ENCODE measurements around the gene SLC10A1. TPM values are rescaled to one million over a fixed set of nuclear protein-coding genes. Genes with fewer than 3 reads are reported as not detected.

Gene SLC10A1
- total and polyA plus RNA-seq, 2 experiments from 2014 or later: not detected

- Histone ChIP-seq H3K4me2 (ENCODE audit: unreplicated experiment) (no peak overlapping the region), H3K9me2 (ENCODE audit: insufficient read depth) (no peaks in the 10 kb centered on the region), H3K9me3 (ENCODE audit: low read depth) (no peaks in the 10 kb centered on the region), H3K79me2 (ENCODE audit: insufficient read depth) (no peaks in the 10 kb centered on the region), H3K4me1 (ENCODE audit: insufficient read depth) (no peaks in the 10 kb centered on the region), H4K20me1 (ENCODE audit: insufficient read depth) (no peaks in the 10 kb centered on the region), H3F3A (ENCODE audit: insufficient read depth) (no peaks in the 10 kb centered on the region), H3K4me3 (no peak overlapping the region), H3K36me3 (ENCODE audit: low read depth) (no peaks in the 10 kb centered on the region), H3K9ac (no peak overlapping the region), H3K27ac (no peak overlapping the region), H2AFZ (no peak overlapping the region), H3K27me3 (replicated peaks; ENCODE audit: insufficient read depth) (no peaks in the 10 kb centered on the region)
- 88 to 91% methylated on average over 1 of the region's 1 CpG for WGBS, 2 experiments (ENCODE audit: low coverage in 1 of 2, low lambda C conversion rate in 2 of 2, missing lambda C conversion rate in 2 of 2)
- in situ Hi-C loops (cut with MboI): no loop called here
- no peak for TF ChIP-seq EZH2 (IDR thresholded peaks at IDR 0.05; ENCODE audit: insufficient read depth, poor library complexity, severe bottlenecking)
- TF ChIP-seq EZH2phosphoT487 (IDR thresholded peaks at IDR 0.05; ENCODE audit: insufficient read depth, low read depth): no peak
- no peak for DNase-seq
Measured at GRCh38 chr14:69760810-69761209, 36.2 kb downstream of the SLC10A1 start.

- WGBS, 2 experiments (ENCODE audit: low coverage in 1 of 2, low lambda C conversion rate in 2 of 2, missing lambda C conversion rate in 2 of 2): 60 to 63% methylated on average over 3 of the region's 3 CpGs
- TF ChIP-seq EZH2phosphoT487 (IDR thresholded peaks at IDR 0.05; ENCODE audit: insufficient read depth, low read depth): no peak
- TF ChIP-seq EZH2 (IDR thresholded peaks at IDR 0.05; ENCODE audit: insufficient read depth, poor library complexity, severe bottlenecking): no peak
Measured at GRCh38 chr14:69756298-69756697, 40.7 kb downstream of the SLC10A1 start.

GRCh38 chr14:69755784-69756183, 41.3 kb downstream of the SLC10A1 start:
- Histone ChIP-seq H3K79me2 (ENCODE audit: insufficient read depth) (no peaks in the 10 kb centered on the region), H3K4me2 (ENCODE audit: unreplicated experiment) (no peak overlapping the region), H3K27ac (no peak overlapping the region), H3F3A (ENCODE audit: insufficient read depth) (no peaks in the 10 kb centered on the region), H3K4me3 (no peak overlapping the region), H2AFZ (no peak overlapping the region), H3K9ac (no peak overlapping the region), H3K9me2 (ENCODE audit: insufficient read depth) (no peaks in the 10 kb centered on the region), H3K36me3 (ENCODE audit: low read depth) (no peaks in the 10 kb centered on the region), H3K4me1 (ENCODE audit: insufficient read depth) (no peaks in the 10 kb centered on the region), H3K27me3 (replicated peaks; ENCODE audit: insufficient read depth) (no peaks in the 10 kb centered on the region), H4K20me1 (ENCODE audit: insufficient read depth) (no peaks in the 10 kb centered on the region), H3K9me3 (ENCODE audit: low read depth) (no peaks in the 10 kb centered on the region)
- in situ Hi-C loops (cut with MboI): no loop called here
- no peak for DNase-seq
- 12 to 14% methylated on average over 2 of the region's 2 CpGs for WGBS, 2 experiments (ENCODE audit: low coverage in 1 of 2, low lambda C conversion rate in 2 of 2, missing lambda C conversion rate in 2 of 2)
- TF ChIP-seq EZH2phosphoT487 (IDR thresholded peaks at IDR 0.05; ENCODE audit: insufficient read depth, low read depth) (no peak), EZH2 (IDR thresholded peaks at IDR 0.05; ENCODE audit: insufficient read depth, poor library complexity, severe bottlenecking) (no peak)

More at GRCh38 chr14:69756298-69756697, 40.7 kb downstream of the SLC10A1 start:
- in situ Hi-C loops (cut with MboI): no loop called here
- no peaks in the 10 kb centered on the region for H3K9me3 ChIP-seq (ENCODE audit: low read depth)
- H3F3A ChIP-seq (ENCODE audit: insufficient read depth): no peaks in the 10 kb centered on the region
- H3K36me3 ChIP-seq (ENCODE audit: low read depth): no peaks in the 10 kb centered on the region
- no peaks in the 10 kb centered on the region for H3K4me1 ChIP-seq (ENCODE audit: insufficient read depth)
- no peaks in the 10 kb centered on the region for H3K27me3 ChIP-seq (replicated peaks; ENCODE audit: insufficient read depth)
- H3K4me3 ChIP-seq: no peak overlapping the region
- H3K9me2 ChIP-seq (ENCODE audit: insufficient read depth): no peaks in the 10 kb centered on the region
- no peak for DNase-seq
- no peak overlapping the region for H3K9ac ChIP-seq
- no peak overlapping the region for H3K4me2 ChIP-seq (ENCODE audit: unreplicated experiment)
- no peaks in the 10 kb centered on the region for H3K79me2 ChIP-seq (ENCODE audit: insufficient read depth)
- H4K20me1 ChIP-seq (ENCODE audit: insufficient read depth): no peaks in the 10 kb centered on the region
- H3K27ac ChIP-seq: no peak overlapping the region
- H2AFZ ChIP-seq: no peak overlapping the region

DNA sequence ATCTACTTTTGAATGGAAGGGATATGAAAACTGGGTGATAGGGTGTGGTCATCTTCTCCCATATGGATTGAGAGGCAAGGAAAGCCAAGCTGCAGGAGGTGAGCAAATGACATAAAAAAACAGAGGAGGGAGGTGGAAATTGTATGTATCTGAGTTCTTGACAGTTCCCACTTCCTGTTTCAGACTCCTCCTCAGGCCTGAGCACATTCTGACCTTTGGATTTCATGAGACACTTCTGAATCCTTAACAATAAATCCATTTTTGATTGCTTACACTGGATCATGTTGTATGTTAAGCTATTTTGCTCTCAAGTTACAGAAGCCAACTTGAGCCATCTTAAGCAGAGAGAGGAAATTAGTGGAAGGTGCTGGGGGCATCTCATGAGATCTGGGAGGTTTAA, 41.7 kb downstream of the SLC10A1 start:
- no peaks in the 10 kb centered on the region for H3K36me3 ChIP-seq (ENCODE audit: low read depth)
- in situ Hi-C loops (cut with MboI): no loop called here

DNA sequence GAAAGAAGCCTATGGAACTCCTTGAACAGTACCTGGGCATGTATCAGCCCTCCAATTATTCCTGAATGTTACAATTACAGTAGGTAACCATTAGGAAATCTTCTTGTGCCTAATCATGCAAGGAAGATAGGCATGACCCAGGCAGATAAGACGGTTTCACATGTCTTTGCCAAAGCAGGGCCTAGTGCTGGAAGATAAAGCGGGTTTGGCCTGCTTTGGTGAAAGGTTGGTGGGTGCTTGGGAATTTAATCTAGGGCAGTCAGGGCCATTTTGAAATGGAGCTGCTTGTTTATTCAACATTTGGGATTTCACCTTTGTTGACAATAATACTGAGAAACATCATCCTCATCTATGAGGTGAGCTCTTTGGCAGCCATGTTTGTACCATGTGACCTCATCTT, 42.6 kb downstream of the SLC10A1 start:
- H3K27ac ChIP-seq: no peak overlapping the region
- no peaks in the 10 kb centered on the region for H3K27me3 ChIP-seq (replicated peaks; ENCODE audit: insufficient read depth)
- no peaks in the 10 kb centered on the region for H3K36me3 ChIP-seq (ENCODE audit: low read depth)
- H3K4me1 ChIP-seq (ENCODE audit: insufficient read depth): no peaks in the 10 kb centered on the region
- TF ChIP-seq EZH2phosphoT487 (IDR thresholded peaks at IDR 0.05; ENCODE audit: insufficient read depth, low read depth) (no peak), EZH2 (IDR thresholded peaks at IDR 0.05; ENCODE audit: insufficient read depth, poor library complexity, severe bottlenecking) (no peak)
- no peak for DNase-seq
- no peaks in the 10 kb centered on the region for H3F3A ChIP-seq (ENCODE audit: insufficient read depth)
- no peak overlapping the region for H3K9ac ChIP-seq
- H3K9me2 ChIP-seq (ENCODE audit: insufficient read depth): no peaks in the 10 kb centered on the region
- 83% methylated on average over 2 of the region's 2 CpGs for WGBS, 2 experiments (ENCODE audit: low coverage in 1 of 2, low lambda C conversion rate in 2 of 2, missing lambda C conversion rate in 2 of 2)
- H3K9me3 ChIP-seq (ENCODE audit: low read depth): no peaks in the 10 kb centered on the region
- no peak overlapping the region for H3K4me2 ChIP-seq (ENCODE audit: unreplicated experiment)
- in situ Hi-C loops (cut with MboI): no loop called here
- no peaks in the 10 kb centered on the region for H3K79me2 ChIP-seq (ENCODE audit: insufficient read depth)
- H2AFZ ChIP-seq: no peak overlapping the region
- no peak overlapping the region for H3K4me3 ChIP-seq
- no peaks in the 10 kb centered on the region for H4K20me1 ChIP-seq (ENCODE audit: insufficient read depth)

More for the DNA sequence above, 41.7 kb downstream of the SLC10A1 start:
- Histone ChIP-seq H3K27me3 (replicated peaks; ENCODE audit: insufficient read depth) (no peaks in the 10 kb centered on the region), H3K9ac (no peak overlapping the region), H3F3A (ENCODE audit: insufficient read depth) (no peaks in the 10 kb centered on the region), H3K27ac (no peak overlapping the region), H4K20me1 (ENCODE audit: insufficient read depth) (no peaks in the 10 kb centered on the region), H3K9me2 (ENCODE audit: insufficient read depth) (no peaks in the 10 kb centered on the region), H2AFZ (no peak overlapping the region), H3K4me1 (ENCODE audit: insufficient read depth) (no peaks in the 10 kb centered on the region), H3K79me2 (ENCODE audit: insufficient read depth) (no peaks in the 10 kb centered on the region), H3K4me3 (no peak overlapping the region), H3K4me2 (ENCODE audit: unreplicated experiment) (no peak overlapping the region), H3K9me3 (ENCODE audit: low read depth) (no peaks in the 10 kb centered on the region)
- DNase-seq: no peak
- no peak for TF ChIP-seq EZH2phosphoT487 (IDR thresholded peaks at IDR 0.05; ENCODE audit: insufficient read depth, low read depth)
- no peak for TF ChIP-seq EZH2 (IDR thresholded peaks at IDR 0.05; ENCODE audit: insufficient read depth, poor library complexity, severe bottlenecking)

Measured in GM23248 (cell line).